GM12878 (cell line): ENCODE results near the gene NTN3. TPM values are rescaled to one million over a fixed set of nuclear protein-coding genes. Genes with fewer than 3 reads are reported as not detected.

ENCODE experiments used
- ATF7 ChIP-seq: fragments of 450-650 bp; IDR thresholded peaks from 2 replicates; pipeline ENCODE4 v1.6.1; 2016; ENCODE audit warnings: low read depth, mild to moderate bottlenecking
- GATAD2B ChIP-seq: fragments of 450-650 bp; conservative IDR thresholded peaks from 2 replicates; pipeline ENCODE4 v1.6.1; 2017; ENCODE audit warnings: low read depth, mild to moderate bottlenecking, moderate library complexity
- IKZF2 ChIP-seq, 2 experiments: fragments of 450-650 bp; IDR thresholded peaks; 2 replicates each; pipeline ENCODE4 v1.6.1; 2017; ENCODE audit warnings: mild to moderate bottlenecking in 2 of 2, moderate library complexity in 2 of 2
- MYB ChIP-seq: fragments of 150-350 bp; IDR thresholded peaks from 2 replicates; pipeline ENCODE4 v1.6.1; 2014; ENCODE audit warnings: mild to moderate bottlenecking, low read depth, low read length, borderline replicate concordance
- POLR2A ChIP-seq: IDR thresholded peaks from 2 replicates; pipeline ENCODE4 v1.6.1; 2011; ENCODE audit warnings: low read depth, mild to moderate bottlenecking, low read length
- RUNX3 ChIP-seq: IDR thresholded peaks from 2 replicates; pipeline ENCODE4 v1.6.1; 2012; ENCODE audit warnings: low read length, inconsistent platforms
- SIN3A ChIP-seq: IDR thresholded peaks from 2 replicates; pipeline ENCODE4 v1.6.1; 2012; ENCODE audit warnings: low read depth, low read length, improper control_type of control experiment
- SMARCA5 ChIP-seq: fragments of 450-650 bp; IDR thresholded peaks from 2 replicates; pipeline ENCODE4 v1.6.1; 2017; ENCODE audit warnings: mild to moderate bottlenecking
- ZBTB4 ChIP-seq: fragments of 450-650 bp; formaldehyde crosslinking; IDR thresholded peaks from 2 replicates; pipeline ENCODE4 v1.4.0; 2022; ENCODE audit warnings: mild to moderate bottlenecking, moderate library complexity
- ZBTB40 ChIP-seq: fragments of 450-650 bp; IDR thresholded peaks from 2 replicates; pipeline ENCODE4 v1.6.1; 2016; ENCODE audit warnings: mild to moderate bottlenecking, moderate library complexity, borderline replicate concordance
- ZNF687 ChIP-seq: fragments of 450-650 bp; IDR thresholded peaks from 2 replicates; pipeline ENCODE4 v1.6.1; 2017; ENCODE audit warnings: mild to moderate bottlenecking, moderate library complexity
- polyA plus RNA-seq, 11 experiments: library from polyadenylated mRNA; depleted of rRNA in 4 of 11; unstranded in 6 of 11; stranded (reverse) in 5 of 11; fragments of >200 nt; fragmentation: Nextera tagmentation in 4 of 11; fragmentation: Illumina TruSeq in 1 of 11; extraction: Ambion mirVana in 4 of 11; extraction: Trizol in 1 of 11; gene quantifications; 1 replicate in 1 of 11; 2 replicates in 10 of 11; pipeline versions ENCODE4 v1.2.1 to v1.2.3, GENCODE V29; 2011 to 2016; ENCODE audit warnings: inconsistent platforms in 2 of 11, missing spikeins in 2 of 11, low read depth in 1 of 11
- total RNA-seq, 4 experiments: library from RNA; depleted of rRNA in 3 of 4; stranded (reverse); fragments of >200 nt in 3 of 4; fragmentation: Illumina TruSeq in 1 of 4; extraction: Trizol in 1 of 4; gene quantifications; 2 replicates each; pipeline versions ENCODE4 v1.2.1 to v1.2.3, GENCODE V29; 2013 to 2021
- TF ChIP-seq, protein P1 (sequence below): IDR thresholded peaks from 2 replicates; pipeline ENCODE4 v1.6.1; 2011; ENCODE audit warnings: borderline replicate concordance, low read depth, mild to moderate bottlenecking, moderate library complexity, low read length; ENCODE audit not compliant: insufficient read depth, poor library complexity, severe bottlenecking
- TF ChIP-seq, protein P2 (sequence below): IDR thresholded peaks from 2 replicates; pipeline ENCODE4 v1.6.1; 2012; ENCODE audit warnings: low read depth, low read length, improper control_type of control experiment

NTN3 gene
- total and polyA plus RNA-seq, 10 of the 15 experiments (the other 5 are each of a cell fraction or from before 2014, with no cell fraction given) = 0.04 TPM; not detected in 9

- TF ChIP-seq ZBTB4 (CRISPR knock-in tag) (no peak), SIN3A (peak; percentile 40; the same call in 1 of the 2 replicates), ATF7 (0 out of 2 replicates have a peak, but pooled peaks have one; percentile 31), IKZF2 (IDR thresholded peaks at IDR 0.05) (peak in 1 of 2 experiments; percentile 72; a peak in 2 of 4 replicates), RUNX3 (0 out of 2 replicates have a peak, but pooled peaks have one; percentile 27), ZNF687 (peak; percentile 45; the same call in 1 of the 2 replicates), ZBTB40 (no peak), POLR2A (peak; percentile 24; the same call in 1 of the 2 replicates), SMARCA5 (peak; percentile 77; the same call in 1 of the 2 replicates), GATAD2B (peak; percentile 61; the same call in 1 of the 2 replicates), MYB (no peak)
- TF ChIP-seq, protein P1, sequence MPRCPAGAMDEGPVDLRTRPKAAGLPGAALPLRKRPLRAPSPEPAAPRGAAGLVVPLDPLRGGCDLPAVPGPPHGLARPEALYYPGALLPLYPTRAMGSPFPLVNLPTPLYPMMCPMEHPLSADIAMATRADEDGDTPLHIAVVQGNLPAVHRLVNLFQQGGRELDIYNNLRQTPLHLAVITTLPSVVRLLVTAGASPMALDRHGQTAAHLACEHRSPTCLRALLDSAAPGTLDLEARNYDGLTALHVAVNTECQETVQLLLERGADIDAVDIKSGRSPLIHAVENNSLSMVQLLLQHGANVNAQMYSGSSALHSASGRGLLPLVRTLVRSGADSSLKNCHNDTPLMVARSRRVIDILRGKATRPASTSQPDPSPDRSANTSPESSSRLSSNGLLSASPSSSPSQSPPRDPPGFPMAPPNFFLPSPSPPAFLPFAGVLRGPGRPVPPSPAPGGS = no peak
- TF ChIP-seq, protein P2, sequence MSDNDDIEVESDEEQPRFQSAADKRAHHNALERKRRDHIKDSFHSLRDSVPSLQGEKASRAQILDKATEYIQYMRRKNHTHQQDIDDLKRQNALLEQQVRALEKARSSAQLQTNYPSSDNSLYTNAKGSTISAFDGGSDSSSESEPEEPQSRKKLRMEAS = 0 out of 2 replicates have a peak, but pooled peaks have one; percentile 21
Measured at GRCh38 chr16:2486645-2487516, 15.8 kb downstream of the NTN3 start (continued).
